Testis (tissue), 3 donors: ENCODE measurements around the gene AMN. TPM values are rescaled to one million over a fixed set of nuclear protein-coding genes. Genes with fewer than 3 reads are reported as not detected.

ENCODE experiments used
- DNase-seq: peaks from one replicate; pipeline ENCODE4 v3.0.0-alpha.2; 2019
- H3K27ac ChIP-seq, 2 donors: fragments of 200-600 bp; sonication (generic); one replicate each; pipeline ENCODE4 v1.5.1; 2019
- H3K27me3 ChIP-seq: fragments of 200-600 bp; sonication (generic); one replicate; pipeline ENCODE4 v1.5.1; 2019
- H3K36me3 ChIP-seq: fragments of 200-600 bp; sonication (generic); one replicate; pipeline ENCODE4 v1.5.1; 2017; ENCODE audit warnings: low read depth; ENCODE audit errors: missing control alignments
- H3K4me1 ChIP-seq: fragments of 200-600 bp; sonication (generic); one replicate; pipeline ENCODE4 v1.5.1; 2019
- H3K4me3 ChIP-seq, 2 donors: fragments of 200-600 bp; sonication (generic); one replicate each; pipeline ENCODE4 v1.5.1; 2017 to 2019
- H3K9me3 ChIP-seq: fragments of 200-600 bp; sonication (generic); one replicate; pipeline ENCODE4 v1.5.1; 2017
- POLR2A ChIP-seq: fragments of 450-650 bp; IDR thresholded peaks from one replicate; pipeline ENCODE4 v1.6.1; 2017; ENCODE audit warnings: antibody characterized with exemption, mild to moderate bottlenecking, moderate library complexity
- WGBS, 2 donors: methylation state at CpG; one replicate each; pipeline ENCODE4 v1.1.5; 2018; 5-methylcytosine and 5-hydroxymethylcytosine counted together
- intact Hi-C: fragments of 100-400 bp; cut with DNase I; formaldehyde crosslinking; loops from one replicate; pipeline ENCODE4 v1.15.1; 2023; ENCODE audit warnings: low total_unique reads
- polyA plus RNA-seq: library from polyadenylated mRNA; stranded (reverse); fragments of 350-450 nt; fragmentation: Illumina TruSeq; extraction: RNeasy Lipid Tissue Mini Kit (QIAGEN cat#74804); gene quantifications from one replicate; pipeline ENCODE4 v1.2.3, GENCODE V29; 2014; ENCODE audit warnings: low read depth, low replicate concordance; ENCODE audit not compliant: insufficient read depth
- total RNA-seq, 2 donors: library from RNA; depleted of rRNA; stranded (reverse); fragments of >200 nt; gene quantifications; one replicate each; pipeline ENCODE4 v1.2.3, GENCODE V29; 2016
- TF ChIP-seq, protein P1 (sequence below), 3 experiments: fragments of 450-650 bp in 2 of 3; fragments of 200-600 bp in 1 of 3; sonication (generic) in 1 of 3; IDR thresholded peaks; one replicate each; pipeline ENCODE4 v1.5.1; 2016 to 2019; ENCODE audit warnings: antibody characterized with exemption in 3 of 3, mild to moderate bottlenecking in 2 of 3, moderate library complexity in 1 of 3

AMN gene
- total and polyA plus RNA-seq, 3 donors from 2014 or later: 3.0 to 4.6 (median 3.0) TPM

DNA sequence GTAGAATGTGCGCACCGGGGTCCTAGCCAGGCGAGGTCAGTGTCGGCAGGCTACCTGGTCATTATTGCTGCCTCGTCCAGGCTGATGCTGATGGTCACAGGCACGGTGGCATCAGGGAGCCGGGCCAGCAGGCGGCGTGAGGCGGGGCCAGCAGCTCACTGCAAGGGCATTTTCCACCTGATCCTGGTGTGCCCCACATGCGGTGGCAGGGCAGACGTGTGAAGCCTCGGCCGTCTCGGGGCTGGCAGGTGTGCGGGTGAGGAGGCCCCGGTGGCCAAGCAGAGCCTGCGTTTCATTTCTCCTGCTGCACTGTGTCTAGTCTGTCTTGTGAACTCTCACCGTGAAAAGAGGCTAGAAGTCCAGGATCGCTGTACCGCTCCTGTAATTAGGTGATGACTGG lies 12.0 kb upstream of the AMN start:
- H3K27me3 ChIP-seq: no peaks in the 10 kb centered on the region
- DNase-seq: no peak
- H3K4me3 ChIP-seq: no peak overlapping the region
- no peaks in the 10 kb centered on the region for H3K9me3 ChIP-seq
- intact Hi-C loops: loop anchor here (10.0 kb wide), 1 partner anchor 216 kb away; no protein-coding TSS in a partner anchor
- 89 to 93% methylated on average over 13 to 21 of the region's 21 CpGs for WGBS, 2 donors
- H3K36me3 ChIP-seq: no peaks in the 10 kb centered on the region
- H3K4me1 ChIP-seq: no peaks in the 10 kb centered on the region
- no peak overlapping the region for H3K27ac ChIP-seq
- TF ChIP-seq POLR2A: no peak
- TF ChIP-seq, protein P1, sequence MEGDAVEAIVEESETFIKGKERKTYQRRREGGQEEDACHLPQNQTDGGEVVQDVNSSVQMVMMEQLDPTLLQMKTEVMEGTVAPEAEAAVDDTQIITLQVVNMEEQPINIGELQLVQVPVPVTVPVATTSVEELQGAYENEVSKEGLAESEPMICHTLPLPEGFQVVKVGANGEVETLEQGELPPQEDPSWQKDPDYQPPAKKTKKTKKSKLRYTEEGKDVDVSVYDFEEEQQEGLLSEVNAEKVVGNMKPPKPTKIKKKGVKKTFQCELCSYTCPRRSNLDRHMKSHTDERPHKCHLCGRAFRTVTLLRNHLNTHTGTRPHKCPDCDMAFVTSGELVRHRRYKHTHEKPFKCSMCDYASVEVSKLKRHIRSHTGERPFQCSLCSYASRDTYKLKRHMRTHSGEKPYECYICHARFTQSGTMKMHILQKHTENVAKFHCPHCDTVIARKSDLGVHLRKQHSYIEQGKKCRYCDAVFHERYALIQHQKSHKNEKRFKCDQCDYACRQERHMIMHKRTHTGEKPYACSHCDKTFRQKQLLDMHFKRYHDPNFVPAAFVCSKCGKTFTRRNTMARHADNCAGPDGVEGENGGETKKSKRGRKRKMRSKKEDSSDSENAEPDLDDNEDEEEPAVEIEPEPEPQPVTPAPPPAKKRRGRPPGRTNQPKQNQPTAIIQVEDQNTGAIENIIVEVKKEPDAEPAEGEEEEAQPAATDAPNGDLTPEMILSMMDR (IDR thresholded peaks at IDR 0.05): no peak

DNA sequence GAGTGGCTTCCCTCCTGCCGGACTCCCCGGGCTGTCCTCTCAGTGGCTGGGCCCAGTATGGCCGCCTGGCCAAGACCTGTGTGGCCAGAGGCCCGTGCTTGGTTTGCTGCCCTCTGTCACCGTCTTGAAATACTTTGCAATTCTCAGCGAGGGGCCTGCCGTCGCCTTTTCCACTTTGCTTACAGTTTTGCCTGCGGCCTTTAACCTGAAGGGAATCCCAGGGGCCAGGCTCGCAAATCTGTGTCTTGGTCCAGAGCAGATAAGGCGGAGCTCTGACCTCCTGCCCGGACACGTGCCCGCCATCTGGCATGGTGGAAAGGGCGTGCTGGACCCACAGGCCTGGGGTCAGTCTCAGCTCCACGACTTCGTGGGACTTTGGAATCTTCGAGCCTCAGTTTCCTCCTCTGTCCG lies 10.9 kb upstream of the AMN start:
- intact Hi-C loops: loop anchor here (10.0 kb wide), 1 partner anchor 217 kb away; no protein-coding TSS in a partner anchor
- no peak for DNase-seq

DNA sequence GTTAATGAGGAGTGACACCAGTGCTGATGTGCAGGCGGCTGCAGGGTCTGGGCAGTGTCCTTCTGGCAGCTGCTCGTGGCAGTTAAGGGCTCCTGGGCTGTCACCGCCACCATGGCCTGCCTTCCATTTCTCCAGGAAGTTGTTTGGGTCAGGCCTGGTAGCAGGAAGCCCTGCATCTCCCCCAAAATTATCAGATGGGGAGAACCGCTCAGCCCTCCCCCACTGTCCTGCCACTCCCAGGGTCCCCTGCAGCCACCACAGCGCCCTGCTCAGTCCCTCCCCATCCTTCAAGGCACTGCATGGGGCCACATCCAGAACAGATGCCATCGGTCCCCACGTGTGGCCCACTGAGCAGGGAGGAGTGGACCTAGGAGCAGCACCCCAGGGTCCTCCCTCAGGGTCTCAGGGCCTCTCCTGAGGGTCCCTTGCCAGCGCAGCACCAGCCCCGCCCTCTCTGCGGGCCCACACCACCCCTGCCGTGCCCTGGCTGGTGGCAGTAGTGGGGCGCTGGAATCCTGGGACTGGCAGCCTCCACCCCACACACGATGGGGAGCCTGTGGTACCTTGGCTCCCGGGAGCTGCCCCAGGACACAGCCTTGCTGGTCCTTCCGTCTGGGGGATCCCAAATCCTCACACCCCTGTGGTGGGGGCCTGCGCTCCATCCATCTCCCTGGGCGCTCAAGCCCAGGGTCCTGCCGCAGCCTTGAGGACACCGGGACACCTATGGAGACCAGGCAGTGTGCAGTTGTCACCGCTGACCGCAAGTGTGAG lies 10.3 kb upstream of the AMN start:
- Histone ChIP-seq H3K9me3 (no peaks in the 10 kb centered on the region), H3K27me3 (no peaks in the 10 kb centered on the region), H3K4me3 (no peak overlapping the region), H3K4me1 (no peaks in the 10 kb centered on the region), H3K27ac (no peak overlapping the region), H3K36me3 (no peaks in the 10 kb centered on the region)
- DNase-seq: no peak
- WGBS, 2 donors: 93 to 95% methylated on average over 7 to 20 of the region's 21 CpGs
- TF ChIP-seq, protein P1 (IDR thresholded peaks at IDR 0.05): no peak
- intact Hi-C loops: loop anchor here (10.0 kb wide), 1 partner anchor 217 kb away; no protein-coding TSS in a partner anchor

More for the DNA sequence above, 10.9 kb upstream of the AMN start:
- 79 to 85% methylated on average over 19 of the region's 19 CpGs for WGBS, 2 donors
- Histone ChIP-seq H3K4me1 (no peaks in the 10 kb centered on the region), H3K9me3 (no peaks in the 10 kb centered on the region), H3K27me3 (no peaks in the 10 kb centered on the region), H3K4me3 (no peak overlapping the region), H3K36me3 (no peaks in the 10 kb centered on the region), H3K27ac (no peak overlapping the region)
- TF ChIP-seq POLR2A: no peak
- TF ChIP-seq, protein P1 (IDR thresholded peaks at IDR 0.05): no peak

DNA sequence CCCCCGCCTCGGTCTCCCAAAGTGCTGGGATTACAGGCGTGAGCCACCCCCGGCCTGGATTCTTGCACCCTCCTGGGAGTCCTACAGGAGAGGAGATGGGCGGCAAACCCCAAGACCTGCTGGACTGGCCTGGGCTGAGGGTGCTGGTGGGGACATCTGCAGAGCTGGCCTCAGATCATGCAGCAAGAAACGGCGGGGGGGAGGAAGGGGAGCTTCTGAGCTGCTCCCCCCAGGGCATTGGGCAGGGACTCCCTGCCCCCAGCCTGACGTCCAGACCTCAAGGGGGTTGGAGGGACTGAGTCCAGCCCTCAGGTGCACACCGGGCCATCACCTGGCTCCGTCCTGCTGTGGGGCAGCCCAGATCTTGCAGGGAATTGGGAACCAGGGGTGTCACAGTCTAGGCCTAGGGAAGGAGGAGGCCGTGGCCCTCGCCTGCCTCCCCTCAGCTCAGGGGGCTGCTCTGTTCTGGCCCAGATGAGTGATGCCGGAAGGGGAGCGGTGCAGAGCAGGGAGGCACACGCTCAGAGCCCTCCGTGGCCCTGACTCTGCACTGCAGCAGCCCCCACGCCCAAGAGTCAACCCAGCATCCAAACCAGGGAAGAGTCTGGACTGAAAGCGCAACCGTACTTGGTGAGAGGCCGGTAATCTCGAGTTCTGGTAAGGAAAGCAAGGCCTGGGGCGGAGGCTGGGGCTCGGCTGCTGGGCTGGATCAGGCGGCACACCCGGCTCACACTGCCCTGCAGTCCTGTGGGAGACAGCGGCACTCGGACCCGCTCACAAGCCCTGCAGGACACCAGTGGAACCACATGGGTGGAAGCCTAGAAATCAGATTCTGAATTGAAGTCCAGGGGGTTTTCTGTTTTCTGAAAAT lies 8.9 kb upstream of the AMN start:
- no peaks in the 10 kb centered on the region for H3K4me1 ChIP-seq
- H3K36me3 ChIP-seq: no peaks in the 10 kb centered on the region
- DNase-seq: no peak
- no peaks in the 10 kb centered on the region for H3K9me3 ChIP-seq
- no peak overlapping the region for H3K4me3 ChIP-seq
- WGBS, 2 donors: 89 to 90% methylated on average over 15 to 25 of the region's 28 CpGs
- intact Hi-C loops: loop anchor here (10.0 kb wide), 1 partner anchor 219 kb away; no protein-coding TSS in a partner anchor
- TF ChIP-seq, protein P1 (IDR thresholded peaks at IDR 0.05): no peak
- TF ChIP-seq POLR2A: no peak
- no peaks in the 10 kb centered on the region for H3K27me3 ChIP-seq
- H3K27ac ChIP-seq: no peak overlapping the region
